K562 (cell line): ENCODE data around the gene METAP2. TPM values are rescaled to one million over a fixed set of nuclear protein-coding genes. Genes with fewer than 3 reads are reported as not detected.
A peak's percentile ranks its signal among the peaks of the same experiment; 100 is the strongest.

Experiments used
- DNMT1 ChIP-seq: fragments of 450-650 bp; IDR thresholded peaks from 2 replicates; pipeline ENCODE4 v1.6.1; 2016; ENCODE audit warnings: antibody characterized with exemption, mild to moderate bottlenecking
- FOXK2 ChIP-seq, 2 experiments: fragments of 450-650 bp; IDR thresholded peaks in 1 of 2; conservative IDR thresholded peaks in 1 of 2; 2 replicates each; pipeline ENCODE4 v1.6.1; 2016; ENCODE audit warnings: low read depth in 2 of 2, mild to moderate bottlenecking in 1 of 2
- MCM5 ChIP-seq: fragments of 450-650 bp; IDR thresholded peaks from 2 replicates; pipeline ENCODE4 v1.6.1; 2016; ENCODE audit warnings: low read depth
- MTA1 ChIP-seq: fragments of 450-650 bp; IDR thresholded peaks from 2 replicates; pipeline ENCODE4 v1.6.1; 2017; ENCODE audit warnings: borderline replicate concordance
- NFATC3 ChIP-seq: fragments of 450-650 bp; IDR thresholded peaks from 2 replicates; pipeline ENCODE4 v1.6.1; 2017; ENCODE audit warnings: mild to moderate bottlenecking
- NR2C2 ChIP-seq, 2 experiments: fragments of 200-800 bp in 1 of 2; sonication (Bioruptor generic) in 1 of 2; sonication (generic) in 1 of 2; formaldehyde crosslinking in 1 of 2; IDR thresholded peaks; 2 replicates each; pipeline versions ENCODE4 v1.6.1 to v1.8.0; 2016 to 2022; ENCODE audit warnings: mild to moderate bottlenecking in 1 of 2, missing compliant biosample characterization in 1 of 2, missing genetic modification characterization in 1 of 2, missing genetic modification reagents in 1 of 2
- RFX1 ChIP-seq: fragments of 450-650 bp; IDR thresholded peaks from 2 replicates; pipeline ENCODE4 v1.6.1; 2016; ENCODE audit warnings: mild to moderate bottlenecking, moderate library complexity
- SP1 ChIP-seq: sonication (generic); formaldehyde crosslinking; IDR thresholded peaks from 2 replicates; pipeline ENCODE4 v1.8.1; 2022; ENCODE audit warnings: mild to moderate bottlenecking, missing genetic modification reagents
- TAF1 ChIP-seq: IDR thresholded peaks from 2 replicates; pipeline ENCODE4 v1.6.1; 2011; ENCODE audit warnings: mild to moderate bottlenecking, low read length, moderate library complexity; ENCODE audit not compliant: insufficient read depth, control insufficient read depth, severe bottlenecking; ENCODE audit errors: extremely low read depth
- TCF7 ChIP-seq: sonication (generic); IDR thresholded peaks from 2 replicates; pipeline ENCODE4 v1.6.1; 2016; ENCODE audit warnings: antibody characterized with exemption, borderline replicate concordance
- THRB ChIP-seq: fragments of 450-650 bp; formaldehyde crosslinking; conservative IDR thresholded peaks from 2 replicates; pipeline ENCODE4 v1.4.0; 2022; ENCODE audit warnings: mild to moderate bottlenecking, missing genetic modification characterization
- TRIM28 ChIP-seq: fragments of 450-650 bp; IDR thresholded peaks from 2 replicates; pipeline ENCODE4 v1.6.1; 2017
- ZBTB9 ChIP-seq: fragments of 450-650 bp; formaldehyde crosslinking; IDR thresholded peaks from 2 replicates; pipeline ENCODE4 v1.4.0; 2020; ENCODE audit warnings: mild to moderate bottlenecking, moderate library complexity
- polyA plus RNA-seq, 8 experiments: library from polyadenylated mRNA; depleted of rRNA in 4 of 8; stranded (reverse) in 5 of 8; unstranded in 3 of 8; fragments of >200 nt; fragmentation: Nextera tagmentation in 2 of 8; fragmentation: Illumina TruSeq in 1 of 8; extraction: Ambion mirVana in 2 of 8; extraction: Trizol in 1 of 8; gene quantifications; 2 replicates each; pipeline versions ENCODE4 v1.2.1 to v1.2.3, GENCODE V29; 2011 to 2014; ENCODE audit warnings: inconsistent platforms in 1 of 8, missing spikeins in 1 of 8
- total RNA-seq, 7 experiments: library from RNA; depleted of rRNA in 6 of 7; stranded (reverse); fragments of >200 nt in 6 of 7; fragmentation: Illumina TruSeq in 2 of 7; extraction: Trizol in 2 of 7; gene quantifications; 2 replicates each; pipeline versions ENCODE4 v1.2.1 to v1.2.3, GENCODE V29; 2011 to 2021; ENCODE audit warnings: low replicate concordance in 1 of 7
- TF ChIP-seq, protein P1 (sequence below): fragments of 450-650 bp; IDR thresholded peaks from 2 replicates; pipeline ENCODE4 v1.7.0; 2016; ENCODE audit warnings: borderline replicate concordance
- TF ChIP-seq, protein P2 (sequence below): fragments of 450-650 bp; formaldehyde crosslinking; IDR thresholded peaks from 2 replicates; pipeline ENCODE4 v1.4.0; 2020; ENCODE audit warnings: mild to moderate bottlenecking
- TF ChIP-seq, protein P3 (sequence below): sonication (generic); formaldehyde crosslinking; IDR thresholded peaks from 2 replicates; pipeline ENCODE4 v1.8.0; 2022; ENCODE audit warnings: missing genetic modification reagents, mild to moderate bottlenecking, moderate library complexity, borderline replicate concordance
- TF ChIP-seq, protein P4 (sequence below): sonication (generic); formaldehyde crosslinking; IDR thresholded peaks from 2 replicates; pipeline ENCODE4 v1.8.0; 2022; ENCODE audit warnings: mild to moderate bottlenecking, missing genetic modification reagents

The METAP2 gene
- total and polyA plus RNA-seq, 9 of the 15 experiments (the other 6 are each of a cell fraction or from before 2014, with no cell fraction given): 75.5 to 205 (median 164) TPM

DNA sequence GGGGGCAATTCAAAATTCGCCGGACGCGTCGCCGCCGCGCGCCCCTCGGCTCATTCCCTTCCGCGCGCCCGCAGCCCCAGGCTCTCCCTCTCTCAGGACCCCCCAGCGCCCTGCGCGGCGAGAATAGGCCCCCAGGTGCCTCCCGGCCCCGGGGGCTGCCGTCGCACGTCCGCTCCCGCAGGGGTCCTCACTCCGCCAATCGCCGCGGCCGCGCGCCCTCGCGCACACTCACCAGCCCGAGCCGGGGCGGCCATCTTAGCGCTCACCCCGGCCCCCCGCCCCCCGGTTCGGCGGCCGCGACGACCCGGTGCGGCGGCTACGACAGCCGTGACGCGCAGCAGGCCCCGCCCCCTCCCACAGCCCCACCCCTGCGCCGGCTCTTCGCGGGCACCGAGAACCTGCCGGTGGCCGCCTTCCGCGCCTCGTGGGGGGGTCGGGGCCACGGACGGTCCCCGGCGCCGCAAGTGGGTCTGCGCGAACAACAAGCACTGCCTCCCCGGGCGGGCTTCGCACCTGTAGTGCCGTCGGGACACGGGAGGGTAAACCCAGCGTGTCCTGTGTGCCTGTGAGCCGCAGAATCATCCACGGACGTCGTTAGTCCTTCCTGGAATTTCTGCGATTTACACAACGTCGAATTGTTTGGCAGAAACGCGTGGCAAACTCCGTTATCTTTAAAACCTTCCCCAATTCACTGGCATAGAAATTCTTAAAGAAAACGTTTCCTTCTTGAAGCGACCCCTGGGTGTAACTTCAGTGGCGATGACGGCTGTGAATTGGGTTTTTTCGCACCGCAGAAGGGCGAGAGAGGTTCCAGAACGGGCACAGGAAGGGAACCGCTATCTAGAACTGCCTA, 74.8 kb downstream of the METAP2 start (continued):
- no peak for TF ChIP-seq NR2C2 (CRISPR knock-in tag; IDR thresholded peaks at IDR 0.05)
- TF ChIP-seq NR2C2 (tag; IDR thresholded peaks at IDR 0.05): peak; percentile 25; the same call in 1 of the 2 replicates
- no peak for TF ChIP-seq SP1
- no peak for TF ChIP-seq ZBTB9
- TF ChIP-seq, protein P1, sequence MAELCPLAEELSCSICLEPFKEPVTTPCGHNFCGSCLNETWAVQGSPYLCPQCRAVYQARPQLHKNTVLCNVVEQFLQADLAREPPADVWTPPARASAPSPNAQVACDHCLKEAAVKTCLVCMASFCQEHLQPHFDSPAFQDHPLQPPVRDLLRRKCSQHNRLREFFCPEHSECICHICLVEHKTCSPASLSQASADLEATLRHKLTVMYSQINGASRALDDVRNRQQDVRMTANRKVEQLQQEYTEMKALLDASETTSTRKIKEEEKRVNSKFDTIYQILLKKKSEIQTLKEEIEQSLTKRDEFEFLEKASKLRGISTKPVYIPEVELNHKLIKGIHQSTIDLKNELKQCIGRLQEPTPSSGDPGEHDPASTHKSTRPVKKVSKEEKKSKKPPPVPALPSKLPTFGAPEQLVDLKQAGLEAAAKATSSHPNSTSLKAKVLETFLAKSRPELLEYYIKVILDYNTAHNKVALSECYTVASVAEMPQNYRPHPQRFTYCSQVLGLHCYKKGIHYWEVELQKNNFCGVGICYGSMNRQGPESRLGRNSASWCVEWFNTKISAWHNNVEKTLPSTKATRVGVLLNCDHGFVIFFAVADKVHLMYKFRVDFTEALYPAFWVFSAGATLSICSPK: no peak
- TF ChIP-seq DNMT1: no peak
- TF ChIP-seq, protein P2, sequence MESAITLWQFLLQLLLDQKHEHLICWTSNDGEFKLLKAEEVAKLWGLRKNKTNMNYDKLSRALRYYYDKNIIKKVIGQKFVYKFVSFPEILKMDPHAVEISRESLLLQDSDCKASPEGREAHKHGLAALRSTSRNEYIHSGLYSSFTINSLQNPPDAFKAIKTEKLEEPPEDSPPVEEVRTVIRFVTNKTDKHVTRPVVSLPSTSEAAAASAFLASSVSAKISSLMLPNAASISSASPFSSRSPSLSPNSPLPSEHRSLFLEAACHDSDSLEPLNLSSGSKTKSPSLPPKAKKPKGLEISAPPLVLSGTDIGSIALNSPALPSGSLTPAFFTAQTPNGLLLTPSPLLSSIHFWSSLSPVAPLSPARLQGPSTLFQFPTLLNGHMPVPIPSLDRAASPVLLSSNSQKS (CRISPR knock-in tag): no peak
- TF ChIP-seq TRIM28: no peak
- TF ChIP-seq NFATC3: no peak
- TF ChIP-seq TAF1: peak; percentile 51
- TF ChIP-seq RFX1: no peak
- no peak for TF ChIP-seq TCF7
- no peak for TF ChIP-seq MTA1
- no peak for TF ChIP-seq MCM5
- TF ChIP-seq, protein P3, sequence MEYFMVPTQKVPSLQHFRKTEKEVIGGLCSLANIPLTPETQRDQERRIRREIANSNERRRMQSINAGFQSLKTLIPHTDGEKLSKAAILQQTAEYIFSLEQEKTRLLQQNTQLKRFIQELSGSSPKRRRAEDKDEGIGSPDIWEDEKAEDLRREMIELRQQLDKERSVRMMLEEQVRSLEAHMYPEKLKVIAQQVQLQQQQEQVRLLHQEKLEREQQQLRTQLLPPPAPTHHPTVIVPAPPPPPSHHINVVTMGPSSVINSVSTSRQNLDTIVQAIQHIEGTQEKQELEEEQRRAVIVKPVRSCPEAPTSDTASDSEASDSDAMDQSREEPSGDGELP (CRISPR knock-in tag): no peak
- no peak for TF ChIP-seq FOXK2 (conservative IDR thresholded peaks at IDR 0.05 in 1 of 2, IDR thresholded peaks at IDR 0.05 in 1 of 2; ENCODE audit: low read depth in 2 of 2)
- no peak for TF ChIP-seq THRB
- TF ChIP-seq, protein P4, sequence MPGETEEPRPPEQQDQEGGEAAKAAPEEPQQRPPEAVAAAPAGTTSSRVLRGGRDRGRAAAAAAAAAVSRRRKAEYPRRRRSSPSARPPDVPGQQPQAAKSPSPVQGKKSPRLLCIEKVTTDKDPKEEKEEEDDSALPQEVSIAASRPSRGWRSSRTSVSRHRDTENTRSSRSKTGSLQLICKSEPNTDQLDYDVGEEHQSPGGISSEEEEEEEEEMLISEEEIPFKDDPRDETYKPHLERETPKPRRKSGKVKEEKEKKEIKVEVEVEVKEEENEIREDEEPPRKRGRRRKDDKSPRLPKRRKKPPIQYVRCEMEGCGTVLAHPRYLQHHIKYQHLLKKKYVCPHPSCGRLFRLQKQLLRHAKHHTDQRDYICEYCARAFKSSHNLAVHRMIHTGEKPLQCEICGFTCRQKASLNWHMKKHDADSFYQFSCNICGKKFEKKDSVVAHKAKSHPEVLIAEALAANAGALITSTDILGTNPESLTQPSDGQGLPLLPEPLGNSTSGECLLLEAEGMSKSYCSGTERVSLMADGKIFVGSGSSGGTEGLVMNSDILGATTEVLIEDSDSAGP (CRISPR knock-in tag): no peak
